H9 (cell line): ENCODE data around the gene PRSS57. TPM values are rescaled to one million over a fixed set of nuclear protein-coding genes. Genes with fewer than 3 reads are reported as not detected.

Source experiments
- DNase-seq: peaks from one replicate; pipeline ENCODE4 v3.0.0-alpha.2; 2017
- H2AFZ ChIP-seq: one replicate; pipeline ENCODE4 v1.6.1; 2013; ENCODE audit warnings: mild to moderate bottlenecking, low read length, control low read depth, moderate library complexity
- H2AK5ac ChIP-seq: 2 replicates; pipeline ENCODE4 v1.6.1; 2013; ENCODE audit warnings: low read length, control low read depth, mixed read lengths; ENCODE audit not compliant: insufficient read length
- H2BK120ac ChIP-seq: one replicate; pipeline ENCODE4 v1.6.1; 2013; ENCODE audit warnings: low read depth, mild to moderate bottlenecking, low read length, control low read depth, inconsistent platforms; ENCODE audit not compliant: poor library complexity, severe bottlenecking
- H2BK12ac ChIP-seq: 2 replicates; pipeline ENCODE4 v1.6.1; 2013; ENCODE audit warnings: low read length, control low read depth, mixed read lengths, low read depth; ENCODE audit not compliant: insufficient read length
- H2BK15ac ChIP-seq: 2 replicates; pipeline ENCODE4 v1.6.1; 2013; ENCODE audit warnings: low read depth, low read length, control low read depth
- H2BK20ac ChIP-seq: one replicate; pipeline ENCODE4 v1.6.1; 2013; ENCODE audit warnings: low read depth, mild to moderate bottlenecking, low read length, control low read depth, inconsistent platforms; ENCODE audit not compliant: poor library complexity, severe bottlenecking
- H2BK5ac ChIP-seq: 2 replicates; pipeline ENCODE4 v1.6.1; 2013; ENCODE audit warnings: low read length, control low read depth, mixed read lengths; ENCODE audit not compliant: insufficient read length
- H3K14ac ChIP-seq: 2 replicates; pipeline ENCODE4 v1.6.1; 2013; ENCODE audit warnings: low read length, control low read depth; ENCODE audit not compliant: insufficient read depth
- H3K18ac ChIP-seq: 2 replicates; pipeline ENCODE4 v1.6.1; 2013; ENCODE audit warnings: low read depth, mild to moderate bottlenecking, mixed read lengths, low read length, control low read depth; ENCODE audit not compliant: insufficient read length
- H3K23ac ChIP-seq: 2 replicates; pipeline ENCODE4 v1.6.1; 2013; ENCODE audit warnings: low read length, control low read depth, mixed read lengths, low read depth; ENCODE audit not compliant: insufficient read length
- H3K23me2 ChIP-seq: 2 replicates; pipeline ENCODE4 v1.6.1; 2013; ENCODE audit warnings: low read depth, mild to moderate bottlenecking, mixed read lengths, low read length, control low read depth; ENCODE audit not compliant: insufficient read length, poor library complexity, severe bottlenecking
- H3K27ac ChIP-seq: 2 replicates; pipeline ENCODE4 v1.5.1; 2013; ENCODE audit warnings: low read length, control low read depth, mixed read lengths, low read depth; ENCODE audit not compliant: insufficient read length
- H3K27me3 ChIP-seq: 2 replicates; pipeline ENCODE4 v1.6.1; 2013; ENCODE audit warnings: low read length, control low read depth, inconsistent platforms; ENCODE audit not compliant: insufficient read depth
- H3K4ac ChIP-seq: 2 replicates; pipeline ENCODE4 v1.6.1; 2013; ENCODE audit warnings: low read depth, mild to moderate bottlenecking, control low read depth, inconsistent platforms, low read length, moderate library complexity
- H3K4me1 ChIP-seq: 2 replicates; pipeline ENCODE4 v1.6.1; 2013; ENCODE audit warnings: low read length, control low read depth, inconsistent platforms; ENCODE audit not compliant: insufficient read depth
- H3K4me2 ChIP-seq: 2 replicates; pipeline ENCODE4 v1.6.1; 2013; ENCODE audit warnings: low read length, control low read depth, mixed read lengths; ENCODE audit not compliant: insufficient read length, insufficient read depth
- H3K56ac ChIP-seq: 2 replicates; pipeline ENCODE4 v1.6.1; 2013; ENCODE audit warnings: low read depth, mild to moderate bottlenecking, mixed read lengths, low read length, control low read depth; ENCODE audit not compliant: insufficient read length
- H3K79me1 ChIP-seq: 2 replicates; pipeline ENCODE4 v1.6.1; 2013; ENCODE audit warnings: low read depth, mild to moderate bottlenecking, moderate library complexity, low read length, control low read depth, inconsistent platforms; ENCODE audit not compliant: insufficient read depth, poor library complexity, severe bottlenecking
- H3K79me2 ChIP-seq: 2 replicates; pipeline ENCODE4 v1.6.1; 2013; ENCODE audit warnings: low read length, control low read depth, inconsistent platforms; ENCODE audit not compliant: insufficient read depth
- H3K9ac ChIP-seq: 2 replicates; pipeline ENCODE4 v1.6.1; 2013; ENCODE audit warnings: low read length, control low read depth, mixed read lengths; ENCODE audit not compliant: insufficient read length; ENCODE audit errors: extremely low read depth
- H3K9me3 ChIP-seq: one replicate; pipeline ENCODE4 v1.6.1; 2013; ENCODE audit warnings: low read depth, low read length, inconsistent platforms; ENCODE audit not compliant: control insufficient read depth
- H3T11ph ChIP-seq: one replicate; pipeline ENCODE4 v1.6.1; 2013; ENCODE audit warnings: mild to moderate bottlenecking, low read length, control low read depth, inconsistent platforms
- H4K20me1 ChIP-seq: one replicate; pipeline ENCODE4 v1.6.1; 2013; ENCODE audit not compliant: control insufficient read depth, insufficient read length, insufficient read depth
- H4K5ac ChIP-seq: 2 replicates; pipeline ENCODE4 v1.6.1; 2013; ENCODE audit warnings: low read depth, mild to moderate bottlenecking, mixed read lengths, low read length, control low read depth; ENCODE audit not compliant: insufficient read length
- H4K8ac ChIP-seq: replicated peaks from 2 replicates; pipeline ENCODE4 v1.6.1; 2013; ENCODE audit warnings: low read length, control low read depth, mixed read lengths, low read depth; ENCODE audit not compliant: insufficient read length
- H4K91ac ChIP-seq: 2 replicates; pipeline ENCODE4 v1.6.1; 2013; ENCODE audit warnings: low read depth, mild to moderate bottlenecking, moderate library complexity, mixed read lengths, low read length, control low read depth; ENCODE audit not compliant: insufficient read length
- H3K27ac Mint-ChIP-seq, 3 experiments: 2 replicates in 2 of 3; 3 replicates in 1 of 3; pipeline ENCODE4 v1.8.0; 2020 to 2021; ENCODE audit warnings: mixed read lengths in 3 of 3, mild to moderate bottlenecking in 1 of 3, moderate library complexity in 1 of 3
- H3K27me3 Mint-ChIP-seq: 2 replicates; pipeline ENCODE4 v1.8.0; 2021; ENCODE audit warnings: low read depth, mild to moderate bottlenecking, moderate library complexity, mixed read lengths
- H3K36me3 Mint-ChIP-seq, 3 experiments: 2 replicates in 2 of 3; 3 replicates in 1 of 3; pipeline ENCODE4 v1.8.0; 2020 to 2021; ENCODE audit warnings: low read depth in 3 of 3, mixed read lengths in 3 of 3; ENCODE audit not compliant: insufficient read depth in 1 of 3
- H3K4me1 Mint-ChIP-seq, 2 experiments: 2 replicates each; pipeline ENCODE4 v1.8.0; 2020; ENCODE audit warnings: mixed read lengths in 2 of 2
- H3K4me3 Mint-ChIP-seq, 2 experiments: 2 replicates in 1 of 2; 3 replicates in 1 of 2; pipeline ENCODE4 v1.8.0; 2020 to 2021; ENCODE audit warnings: mild to moderate bottlenecking in 2 of 2, mixed read lengths in 2 of 2, moderate library complexity in 1 of 2
- H3K9me3 Mint-ChIP-seq, 2 experiments: 2 replicates in 1 of 2; 3 replicates in 1 of 2; pipeline ENCODE4 v1.8.0; 2020; ENCODE audit warnings: mild to moderate bottlenecking in 2 of 2, mixed read lengths in 2 of 2, moderate library complexity in 1 of 2
- WGBS: extraction: QIAGEN DNeasy Blood & Tissue Kit; methylation state at CpG from one replicate; pipeline ENCODE4 v1.1.7; 2013; ENCODE audit warnings: missing lambda C conversion rate, low lambda C conversion rate, mixed read lengths; ENCODE audit not compliant: insufficient read length; ENCODE audit errors: extremely low coverage; 5-methylcytosine and 5-hydroxymethylcytosine counted together
- total RNA-seq: library from RNA; stranded (reverse); gene quantifications from 2 replicates; pipeline ENCODE4 v1.2.1, GENCODE V29; 2021
- TF ChIP-seq, protein P1 (sequence below): fragments of 200-600 bp; sonication (generic); conservative IDR thresholded peaks from 3 replicates; pipeline ENCODE4 v1.8.0; 2021; ENCODE audit warnings: antibody characterized with exemption, mild to moderate bottlenecking

PRSS57 gene
- total RNA-seq, 1 experiment from 2014 or later, result not detected

DNA sequence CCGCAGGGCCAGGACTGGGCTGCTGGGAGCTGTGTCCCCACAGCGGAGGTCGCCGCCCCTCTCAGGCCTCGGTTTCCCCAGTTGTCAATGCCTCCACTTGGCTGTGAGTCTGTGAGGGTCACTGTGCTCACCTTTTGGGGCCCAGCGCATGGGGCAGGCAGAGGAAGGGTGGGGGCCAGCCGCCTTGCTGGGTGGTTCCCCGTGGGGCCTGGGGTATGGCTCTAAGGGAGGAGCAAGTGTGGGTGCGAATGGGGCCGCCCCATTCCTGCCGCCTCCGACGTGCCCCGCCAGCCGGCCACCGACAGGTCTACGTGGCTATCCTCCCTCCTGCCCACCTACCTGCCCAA, 56.4 kb downstream of the PRSS57 start:
- Histone ChIP-seq H3K27ac (no peak overlapping the region), H3K79me1 (no peaks in the 10 kb centered on the region), H2AFZ (no peak overlapping the region), H3K4me1 (no peaks in the 10 kb centered on the region; the same call in 1 of the 2 replicates), H3K4me2 (peak overlapping the region; percentile 48), H3K9ac (no peak overlapping the region), H2BK20ac (no peak overlapping the region), H4K20me1 (peaks cover 1% of the 10 kb centered on the region), H3K14ac (no peak overlapping the region), H3K18ac (no peak overlapping the region), H4K8ac (no peak overlapping the region), H3K27me3 (no peaks in the 10 kb centered on the region; the same call in 1 of the 2 replicates), H3K56ac (no peak overlapping the region), H4K91ac (no peak overlapping the region), H3K4ac (no peak overlapping the region), H2BK12ac (no peak overlapping the region), H3K9me3 (no peaks in the 10 kb centered on the region), H2BK120ac (no peak overlapping the region), H2BK15ac (no peak overlapping the region), H3T11ph (no peak overlapping the region), H2AK5ac (no peak overlapping the region), H2BK5ac (no peak overlapping the region), H4K5ac (no peak overlapping the region), H3K79me2 (no peaks in the 10 kb centered on the region), H3K23ac (no peak overlapping the region), H3K23me2 (peaks cover 4% of the 10 kb centered on the region)
- WGBS, result no CpG with 5 or more reads among the region's 17 CpGs
- H3K4me3 Mint-ChIP-seq, result peak overlapping the region; percentile 54 to 77; a peak in 4 of 5 replicates
- TF ChIP-seq, protein P1, sequence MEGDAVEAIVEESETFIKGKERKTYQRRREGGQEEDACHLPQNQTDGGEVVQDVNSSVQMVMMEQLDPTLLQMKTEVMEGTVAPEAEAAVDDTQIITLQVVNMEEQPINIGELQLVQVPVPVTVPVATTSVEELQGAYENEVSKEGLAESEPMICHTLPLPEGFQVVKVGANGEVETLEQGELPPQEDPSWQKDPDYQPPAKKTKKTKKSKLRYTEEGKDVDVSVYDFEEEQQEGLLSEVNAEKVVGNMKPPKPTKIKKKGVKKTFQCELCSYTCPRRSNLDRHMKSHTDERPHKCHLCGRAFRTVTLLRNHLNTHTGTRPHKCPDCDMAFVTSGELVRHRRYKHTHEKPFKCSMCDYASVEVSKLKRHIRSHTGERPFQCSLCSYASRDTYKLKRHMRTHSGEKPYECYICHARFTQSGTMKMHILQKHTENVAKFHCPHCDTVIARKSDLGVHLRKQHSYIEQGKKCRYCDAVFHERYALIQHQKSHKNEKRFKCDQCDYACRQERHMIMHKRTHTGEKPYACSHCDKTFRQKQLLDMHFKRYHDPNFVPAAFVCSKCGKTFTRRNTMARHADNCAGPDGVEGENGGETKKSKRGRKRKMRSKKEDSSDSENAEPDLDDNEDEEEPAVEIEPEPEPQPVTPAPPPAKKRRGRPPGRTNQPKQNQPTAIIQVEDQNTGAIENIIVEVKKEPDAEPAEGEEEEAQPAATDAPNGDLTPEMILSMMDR, result no peak
- peaks cover 4 to 10% of the 10 kb centered on the region in 2 experiments; a peak in 3 of 4 replicates for H3K4me1 Mint-ChIP-seq
- no peak for DNase-seq
- H3K36me3 Mint-ChIP-seq, result no peaks in the 10 kb centered on the region
- 0 out of 5 replicates have a peak, but pooled peaks cover 0 to 3% of the 10 kb centered on the region in 2 experiments for H3K9me3 Mint-ChIP-seq
- H3K27ac Mint-ChIP-seq, result peak overlapping the region in 1 of 3 experiments; percentile 74; a peak in 1 of 7 replicates
- H3K27me3 Mint-ChIP-seq, result peaks cover 29% of the 10 kb centered on the region

Other genes with a start within 250 kb of the PRSS57 start
- 16.6 and 18.0 TPM in 2 replicates for gene SHC2, start 234.4 kb downstream of the PRSS57 start, total RNA-seq
- gene MADCAM1, start 199.0 kb downstream of the PRSS57 start, total RNA-seq, result 0.72 and 1.2 TPM in 2 replicates
- 7.4 and 8.1 TPM in 2 replicates for gene TPGS1, start 188.0 kb downstream of the PRSS57 start, total RNA-seq
- gene CDC34, start 163.7 kb downstream of the PRSS57 start, total RNA-seq, result 109 and 112 TPM in 2 replicates
- gene GZMM, start 151.4 kb downstream of the PRSS57 start, total RNA-seq, result 0.64 and 0.66 TPM in 2 replicates
- 715 and 719 TPM in 2 replicates for gene BSG, start 122.9 kb downstream of the PRSS57 start, total RNA-seq
- gene HCN2, start 105.6 kb downstream of the PRSS57 start, total RNA-seq, result 3.7 and 4.1 TPM in 2 replicates
- 101 and 104 TPM in 2 replicates for gene POLRMT, start 61.9 kb downstream of the PRSS57 start, total RNA-seq
- gene FGF22, start 55.6 kb downstream of the PRSS57 start, total RNA-seq, result 0.72 and 0.99 TPM in 2 replicates
- 78.0 and 81.9 TPM in 2 replicates for gene RNF126, start 32.2 kb downstream of the PRSS57 start, total RNA-seq
- 6.8 and 9.1 TPM in 2 replicates for gene FSTL3, start 19.1 kb downstream of the PRSS57 start, total RNA-seq
- 18.5 and 23.6 TPM in 2 replicates for gene PALM, start 13.5 kb upstream of the PRSS57 start, total RNA-seq
- gene MISP, start 55.7 kb upstream of the PRSS57 start, total RNA-seq, result 0.44 and 0.83 TPM in 2 replicates
- 712 and 748 TPM in 2 replicates for gene PTBP1, start 102.0 kb upstream of the PRSS57 start, total RNA-seq
- 57.9 and 61.2 TPM in 2 replicates for gene PLPPR3, start 126.5 kb upstream of the PRSS57 start, total RNA-seq
- gene AZU1, start 132.4 kb upstream of the PRSS57 start, total RNA-seq, result 0.77 and 1.6 TPM in 2 replicates
- gene PRTN3, start 145.5 kb upstream of the PRSS57 start, total RNA-seq, result 0.31 TPM in 1 of 2 replicates, not detected in the other
- not detected in 2 replicates for gene ELANE, start 156.9 kb upstream of the PRSS57 start, total RNA-seq
- 1.9 and 2.8 TPM in 2 replicates for gene CFD, start 164.2 kb upstream of the PRSS57 start, total RNA-seq
- gene MED16, start 197.7 kb upstream of the PRSS57 start, total RNA-seq, result 83.1 and 84.1 TPM in 2 replicates
- not detected in 2 replicates for gene RNU6-9, start 198.0 kb upstream of the PRSS57 start, total RNA-seq
- 66.2 and 66.4 TPM in 2 replicates for gene R3HDM4, start 217.8 kb upstream of the PRSS57 start, total RNA-seq
- gene KISS1R, start 221.9 kb upstream of the PRSS57 start, total RNA-seq, result 3.3 and 5.9 TPM in 2 replicates
- gene ARID3A, start 230.6 kb upstream of the PRSS57 start, total RNA-seq, result 98.3 and 104 TPM in 2 replicates